ENCODE data around the gene WIZ. TPM values are rescaled to one million over a fixed set of nuclear protein-coding genes. Genes with fewer than 3 reads are reported as not detected.

Gene WIZ
- total RNA-seq, 1 experiment from 2014 or later = 31.9 TPM

DNA sequence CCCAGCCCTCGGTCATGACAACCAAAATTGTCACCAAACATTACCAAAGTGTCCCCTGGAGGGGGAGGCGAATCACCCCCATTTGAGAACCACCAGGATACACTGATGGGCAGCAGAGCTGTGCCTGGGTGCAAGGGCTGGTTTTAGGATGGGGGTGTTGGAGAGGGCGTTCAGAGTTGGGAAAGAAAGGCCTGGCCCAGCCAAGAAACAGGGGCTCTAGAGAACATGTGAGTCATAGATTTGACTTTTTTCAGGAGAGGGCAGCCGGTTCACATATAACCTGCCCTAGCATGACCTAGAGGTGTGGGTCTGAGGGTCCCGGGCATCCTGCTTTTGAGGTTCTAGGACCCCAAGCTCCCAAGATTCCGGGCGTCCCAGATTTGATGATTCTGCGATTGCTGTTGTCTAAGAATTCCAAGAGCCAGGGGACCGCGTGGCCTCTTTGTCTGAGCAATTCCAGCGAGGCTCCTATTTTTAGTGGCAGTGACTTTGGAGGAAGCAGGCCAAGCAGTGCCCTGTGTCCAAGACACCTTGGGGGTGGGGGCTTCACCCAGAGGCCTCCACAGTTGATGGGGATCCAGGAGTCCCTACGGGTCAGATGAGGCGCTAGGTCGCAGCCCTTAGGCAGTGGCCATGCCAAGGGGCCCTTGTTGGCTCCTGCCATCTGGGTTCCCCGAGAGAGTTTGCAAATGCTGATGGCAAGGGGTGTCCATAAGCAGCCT lies 5.1 kb downstream of the WIZ start:
- Mint-ChIP-seq H3K27me3 (ENCODE audit: unreplicated experiment) (peaks cover 26% of the 10 kb centered on the region), H3K27ac (ENCODE audit: unreplicated experiment) (no peak overlapping the region), H3K4me3 (ENCODE audit: low read depth, unreplicated experiment) (no peak overlapping the region)

DNA sequence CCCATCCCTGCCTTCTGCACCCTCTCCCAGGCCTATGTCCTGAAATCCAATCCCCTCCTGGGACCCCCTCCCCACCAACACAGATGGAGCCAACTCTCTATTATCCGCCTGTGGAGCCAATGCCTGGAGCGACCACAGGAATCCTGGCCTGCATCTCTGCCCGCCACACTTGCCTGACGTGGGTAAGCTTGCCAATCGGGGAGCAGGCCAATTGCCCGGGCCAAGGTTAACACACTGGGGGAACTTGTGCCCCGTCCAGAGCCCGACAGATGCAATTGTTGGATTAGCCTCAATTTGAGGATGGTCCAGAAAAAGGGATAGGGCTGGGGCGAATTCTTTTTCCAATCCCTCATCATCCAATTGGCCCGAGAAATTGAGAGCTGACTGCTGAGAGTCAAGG lies 5.9 kb downstream of the WIZ start:
- TF ChIP-seq, protein P1, sequence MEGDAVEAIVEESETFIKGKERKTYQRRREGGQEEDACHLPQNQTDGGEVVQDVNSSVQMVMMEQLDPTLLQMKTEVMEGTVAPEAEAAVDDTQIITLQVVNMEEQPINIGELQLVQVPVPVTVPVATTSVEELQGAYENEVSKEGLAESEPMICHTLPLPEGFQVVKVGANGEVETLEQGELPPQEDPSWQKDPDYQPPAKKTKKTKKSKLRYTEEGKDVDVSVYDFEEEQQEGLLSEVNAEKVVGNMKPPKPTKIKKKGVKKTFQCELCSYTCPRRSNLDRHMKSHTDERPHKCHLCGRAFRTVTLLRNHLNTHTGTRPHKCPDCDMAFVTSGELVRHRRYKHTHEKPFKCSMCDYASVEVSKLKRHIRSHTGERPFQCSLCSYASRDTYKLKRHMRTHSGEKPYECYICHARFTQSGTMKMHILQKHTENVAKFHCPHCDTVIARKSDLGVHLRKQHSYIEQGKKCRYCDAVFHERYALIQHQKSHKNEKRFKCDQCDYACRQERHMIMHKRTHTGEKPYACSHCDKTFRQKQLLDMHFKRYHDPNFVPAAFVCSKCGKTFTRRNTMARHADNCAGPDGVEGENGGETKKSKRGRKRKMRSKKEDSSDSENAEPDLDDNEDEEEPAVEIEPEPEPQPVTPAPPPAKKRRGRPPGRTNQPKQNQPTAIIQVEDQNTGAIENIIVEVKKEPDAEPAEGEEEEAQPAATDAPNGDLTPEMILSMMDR (IDR thresholded peaks at IDR 0.05; ENCODE audit: unreplicated experiment) = no peak
- Mint-ChIP-seq H3K27ac (ENCODE audit: unreplicated experiment) (no peak overlapping the region), H3K36me3 (ENCODE audit: insufficient read depth, unreplicated experiment) (no peaks in the 10 kb centered on the region), H3K9me3 (ENCODE audit: low read depth, unreplicated experiment) (no peaks in the 10 kb centered on the region), H3K4me1 (ENCODE audit: low read depth, unreplicated experiment) (no peaks in the 10 kb centered on the region), H3K4me3 (ENCODE audit: low read depth, unreplicated experiment) (no peak overlapping the region), H3K27me3 (ENCODE audit: unreplicated experiment) (peaks cover 22% of the 10 kb centered on the region)
- BruUV-seq (replicated peaks) = no TSS peak
- CTCF ChIA-PET = no interaction called here
- intact Hi-C loops (cut with micrococcal nuclease; ENCODE audit: unreplicated experiment) = no loop called here
- DNase-seq = no peak

More for the DNA sequence above, 5.1 kb downstream of the WIZ start:
- Mint-ChIP-seq H3K36me3 (ENCODE audit: insufficient read depth, unreplicated experiment) (no peaks in the 10 kb centered on the region), H3K4me1 (ENCODE audit: low read depth, unreplicated experiment) (no peaks in the 10 kb centered on the region), H3K9me3 (ENCODE audit: low read depth, unreplicated experiment) (no peaks in the 10 kb centered on the region)
- no peak for DNase-seq
- intact Hi-C loops (cut with micrococcal nuclease; ENCODE audit: unreplicated experiment) = no loop called here
- BruUV-seq (replicated peaks) = no TSS peak
- TF ChIP-seq, protein P1 (IDR thresholded peaks at IDR 0.05; ENCODE audit: unreplicated experiment) = no peak
- CTCF ChIA-PET = no interaction called here

DNA sequence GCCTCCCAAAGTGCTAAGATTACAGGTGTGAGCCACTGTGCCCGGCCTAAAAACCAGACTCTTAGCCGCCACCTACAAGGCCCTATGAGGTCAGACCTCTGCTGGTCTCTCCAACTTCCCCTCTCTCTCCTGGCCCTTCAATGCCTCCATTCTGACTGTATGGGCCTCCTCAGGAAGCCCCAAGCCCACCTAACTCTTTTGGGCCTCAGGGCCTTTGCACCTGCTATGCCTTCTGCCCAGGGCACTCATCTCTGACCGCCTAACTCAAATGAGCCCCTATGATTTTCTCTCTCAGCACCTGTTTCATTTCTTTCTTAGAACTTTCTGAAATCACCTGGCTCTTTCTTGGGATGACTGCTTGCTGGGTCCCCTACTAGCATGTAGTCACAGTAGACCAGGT lies 6.4 kb downstream of the WIZ start:
- Mint-ChIP-seq H3K36me3 (ENCODE audit: insufficient read depth, unreplicated experiment) (no peaks in the 10 kb centered on the region), H3K4me3 (ENCODE audit: low read depth, unreplicated experiment) (no peak overlapping the region), H3K27me3 (ENCODE audit: unreplicated experiment) (peaks cover 17% of the 10 kb centered on the region), H3K27ac (ENCODE audit: unreplicated experiment) (no peak overlapping the region), H3K4me1 (ENCODE audit: low read depth, unreplicated experiment) (no peaks in the 10 kb centered on the region), H3K9me3 (ENCODE audit: low read depth, unreplicated experiment) (no peaks in the 10 kb centered on the region)
- BruUV-seq (replicated peaks) = no TSS peak
- CTCF ChIA-PET = no interaction called here
- TF ChIP-seq, protein P1 (IDR thresholded peaks at IDR 0.05; ENCODE audit: unreplicated experiment) = no peak
- intact Hi-C loops (cut with micrococcal nuclease; ENCODE audit: unreplicated experiment) = no loop called here
- DNase-seq = no peak

DNA sequence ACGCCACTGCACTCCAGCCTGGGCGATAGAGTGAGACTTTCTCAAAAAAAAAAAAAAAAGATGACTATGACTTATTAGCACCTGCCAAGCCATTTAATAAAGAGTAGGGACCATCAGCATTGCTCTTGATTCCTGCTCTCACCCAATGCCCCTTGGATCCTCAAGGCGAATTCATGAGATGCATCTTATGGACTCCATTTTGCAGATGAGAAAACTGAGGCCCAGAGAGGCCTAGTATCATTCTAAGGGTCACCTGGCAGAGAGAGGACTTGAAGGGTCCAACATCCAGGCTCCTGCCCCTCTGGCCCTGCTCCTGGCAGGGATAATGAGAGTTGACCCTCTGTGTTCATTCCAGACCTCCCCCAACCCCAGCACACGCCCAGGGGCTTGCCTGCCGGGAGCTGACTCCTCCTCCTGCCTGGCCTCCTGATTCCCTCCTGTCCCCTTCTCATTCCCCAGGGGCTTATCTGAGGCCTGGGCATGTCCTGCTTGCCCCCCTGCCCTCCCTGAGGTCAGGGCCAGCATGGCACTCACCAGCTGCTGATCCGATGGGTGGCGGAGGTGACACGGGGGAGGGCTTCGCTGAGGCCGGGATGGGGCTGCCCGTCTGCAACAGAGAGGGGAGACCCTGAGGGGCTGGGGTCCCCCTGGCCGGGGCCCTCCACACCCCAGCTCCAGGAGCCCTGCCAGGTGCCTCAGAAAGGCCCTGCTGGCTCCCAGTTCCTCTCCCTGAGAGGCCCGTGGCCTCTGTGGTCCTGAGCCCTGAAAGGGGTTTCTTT lies 7.4 kb downstream of the WIZ start:
- no peak overlapping the region for H3K4me3 Mint-ChIP-seq (ENCODE audit: low read depth, unreplicated experiment)
- no peak for DNase-seq
- no TSS peak for BruUV-seq (replicated peaks)
- intact Hi-C loops (cut with micrococcal nuclease; ENCODE audit: unreplicated experiment) = no loop called here
- H3K4me1 Mint-ChIP-seq (ENCODE audit: low read depth, unreplicated experiment) = no peaks in the 10 kb centered on the region
- CTCF ChIA-PET = no interaction called here
- TF ChIP-seq, protein P1 (IDR thresholded peaks at IDR 0.05; ENCODE audit: unreplicated experiment) = no peak
- H3K27ac Mint-ChIP-seq (ENCODE audit: unreplicated experiment) = no peak overlapping the region
- H3K9me3 Mint-ChIP-seq (ENCODE audit: low read depth, unreplicated experiment) = no peaks in the 10 kb centered on the region
- no peaks in the 10 kb centered on the region for H3K36me3 Mint-ChIP-seq (ENCODE audit: insufficient read depth, unreplicated experiment)
- peaks cover 13% of the 10 kb centered on the region for H3K27me3 Mint-ChIP-seq (ENCODE audit: unreplicated experiment)
